ENCODE measurements around the gene ZNF746. TPM values are rescaled to one million over a fixed set of nuclear protein-coding genes. Genes with fewer than 3 reads are reported as not detected.
A peak's percentile ranks its signal among the peaks of the same experiment; 100 is the strongest.

ZNF746 gene
- total and polyA plus RNA-seq, 9 of the 15 experiments (the other 6 are each of a cell fraction or from before 2014, with no cell fraction given), result 1.7 to 31.6 (median 13.3) TPM

DNA sequence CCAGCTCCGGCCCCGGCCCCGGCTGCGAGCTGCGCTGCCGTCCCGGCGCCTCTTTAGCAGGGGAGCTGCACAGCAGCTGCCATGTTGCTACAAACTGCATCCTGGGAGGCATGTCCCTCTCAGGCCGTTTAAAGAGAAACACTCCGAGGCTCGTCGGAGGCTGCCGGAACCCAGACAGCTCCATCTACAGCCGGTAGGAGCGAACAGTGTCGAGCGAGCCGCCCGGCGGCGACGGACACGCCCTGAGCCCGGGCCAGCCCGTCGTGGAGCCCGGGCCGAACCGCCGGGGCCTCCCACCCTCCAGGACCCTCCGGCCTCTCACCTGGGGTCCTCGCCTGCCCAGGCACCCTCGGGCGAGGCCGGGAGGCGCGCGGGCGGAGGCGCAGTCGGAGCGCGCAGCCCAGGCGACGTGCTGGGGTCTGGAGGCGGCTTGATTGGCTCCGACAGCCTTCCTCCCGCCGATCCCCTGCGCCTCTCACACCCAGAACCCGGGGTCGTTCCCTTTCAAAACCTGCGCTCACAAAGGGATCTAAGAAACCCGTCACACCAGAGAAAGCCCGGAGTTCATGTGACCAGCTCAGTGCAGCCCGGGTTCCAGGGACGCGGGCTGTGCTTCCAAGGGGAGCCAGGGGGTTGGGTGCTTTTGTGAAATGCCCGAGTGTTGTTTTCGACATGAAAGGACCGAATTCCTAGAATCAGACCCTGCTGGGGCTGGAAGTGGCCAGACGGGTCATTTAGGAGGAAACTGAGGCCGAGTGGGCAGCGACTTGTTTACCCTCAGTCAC lies 36.9 kb downstream of the ZNF746 start, which contains the start of gene ZNF777 (continued):
- TF ChIP-seq, protein P1, sequence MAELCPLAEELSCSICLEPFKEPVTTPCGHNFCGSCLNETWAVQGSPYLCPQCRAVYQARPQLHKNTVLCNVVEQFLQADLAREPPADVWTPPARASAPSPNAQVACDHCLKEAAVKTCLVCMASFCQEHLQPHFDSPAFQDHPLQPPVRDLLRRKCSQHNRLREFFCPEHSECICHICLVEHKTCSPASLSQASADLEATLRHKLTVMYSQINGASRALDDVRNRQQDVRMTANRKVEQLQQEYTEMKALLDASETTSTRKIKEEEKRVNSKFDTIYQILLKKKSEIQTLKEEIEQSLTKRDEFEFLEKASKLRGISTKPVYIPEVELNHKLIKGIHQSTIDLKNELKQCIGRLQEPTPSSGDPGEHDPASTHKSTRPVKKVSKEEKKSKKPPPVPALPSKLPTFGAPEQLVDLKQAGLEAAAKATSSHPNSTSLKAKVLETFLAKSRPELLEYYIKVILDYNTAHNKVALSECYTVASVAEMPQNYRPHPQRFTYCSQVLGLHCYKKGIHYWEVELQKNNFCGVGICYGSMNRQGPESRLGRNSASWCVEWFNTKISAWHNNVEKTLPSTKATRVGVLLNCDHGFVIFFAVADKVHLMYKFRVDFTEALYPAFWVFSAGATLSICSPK (IDR thresholded peaks at IDR 0.05; ENCODE audit: borderline replicate concordance), result no peak
- TF ChIP-seq NKRF (IDR thresholded peaks at IDR 0.05; ENCODE audit: borderline replicate concordance), result no peak
- TF ChIP-seq JUNB (CRISPR knock-in tag; conservative IDR thresholded peaks at IDR 0.05), result no peak
- no peak for TF ChIP-seq ZNF253 (CRISPR knock-in tag; conservative IDR thresholded peaks at IDR 0.05)
- no peak for TF ChIP-seq ZNF280A (IDR thresholded peaks at IDR 0.05; ENCODE audit: low read depth, partially characterized antibody)
- TF ChIP-seq ELK1 (CRISPR knock-in tag; IDR thresholded peaks at IDR 0.05), result no peak
- peak; percentile 16 for TF ChIP-seq TAF9B (IDR thresholded peaks at IDR 0.05; ENCODE audit: partially characterized antibody)
- no peak for TF ChIP-seq CEBPB (tag; IDR thresholded peaks at IDR 0.05)
- no peak for TF ChIP-seq GABPB2 (CRISPR knock-in tag; conservative IDR thresholded peaks at IDR 0.05)
- no peak for TF ChIP-seq ZNF175 (CRISPR knock-in tag; IDR thresholded peaks at IDR 0.05; ENCODE audit: low read depth)
- TF ChIP-seq SRSF3 (IDR thresholded peaks at IDR 0.05; ENCODE audit: insufficient read depth, low read length), result 0 out of 2 replicates have a peak, but pooled peaks have one; percentile 43
- TF ChIP-seq SAFB (IDR thresholded peaks at IDR 0.05; ENCODE audit: borderline replicate concordance, low read depth, low read length), result no peak
- TF ChIP-seq, protein P2, sequence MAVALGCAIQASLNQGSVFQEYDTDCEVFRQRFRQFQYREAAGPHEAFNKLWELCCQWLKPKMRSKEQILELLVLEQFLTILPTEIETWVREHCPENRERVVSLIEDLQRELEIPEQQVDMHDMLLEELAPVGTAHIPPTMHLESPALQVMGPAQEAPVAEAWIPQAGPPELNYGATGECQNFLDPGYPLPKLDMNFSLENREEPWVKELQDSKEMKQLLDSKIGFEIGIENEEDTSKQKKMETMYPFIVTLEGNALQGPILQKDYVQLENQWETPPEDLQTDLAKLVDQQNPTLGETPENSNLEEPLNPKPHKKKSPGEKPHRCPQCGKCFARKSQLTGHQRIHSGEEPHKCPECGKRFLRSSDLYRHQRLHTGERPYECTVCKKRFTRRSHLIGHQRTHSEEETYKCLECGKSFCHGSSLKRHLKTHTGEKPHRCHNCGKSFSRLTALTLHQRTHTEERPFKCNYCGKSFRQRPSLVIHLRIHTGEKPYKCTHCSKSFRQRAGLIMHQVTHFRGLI (CRISPR knock-in tag; IDR thresholded peaks at IDR 0.05), result no peak
- no peak for TF ChIP-seq TFAM (CRISPR knock-in tag; conservative IDR thresholded peaks at IDR 0.05)
- TF ChIP-seq PHF20 (IDR thresholded peaks at IDR 0.05; ENCODE audit: partially characterized antibody), result peak; percentile 53

Measured in K562 (cell line).